Measurements from ENCODE around the gene BGN. TPM values are rescaled to one million over a fixed set of nuclear protein-coding genes. Genes with fewer than 3 reads are reported as not detected.

Gene BGN
- total RNA-seq, 1 experiment from 2014 or later, result 2.9 TPM

GRCh38 chrX:153525451-153525850, 30.7 kb downstream of the BGN start:
- Histone ChIP-seq H3K36me3 (ENCODE audit: control insufficient read depth, insufficient read depth, low read length) (no peaks in the 10 kb centered on the region), H3K27ac (ENCODE audit: low read length) (no peak overlapping the region), H3K4me3 (ENCODE audit: low read depth in 2 of 2, low read length in 2 of 2) (no peak overlapping the region), H3K4me1 (ENCODE audit: control insufficient read depth, insufficient read depth, low read length) (peaks cover 6% of the 10 kb centered on the region; the same call in 1 of the 2 replicates), H3K9me3 (ENCODE audit: control insufficient read depth, insufficient read depth, low read depth, low read length) (no peaks in the 10 kb centered on the region), H3K27me3 (ENCODE audit: control insufficient read depth, insufficient read depth, low read length) (no peaks in the 10 kb centered on the region)
- BruUV-seq (replicated peaks), result no TSS peak
- in situ Hi-C loops (cut with HindIII; ENCODE audit: low pct_unique_long_range_greater_than_20kb, low sequenced_read_pairs) (no loop called here), intact Hi-C loops (cut with micrococcal nuclease; ENCODE audit: unreplicated experiment) (no loop called here)
- ATAC-seq (no peak), DNase-seq (ENCODE audit: low read depth, low spot score) (no peak)
- TF ChIP-seq REST (IDR thresholded peaks at IDR 0.05; ENCODE audit: insufficient read depth in 1 of 2, low read depth in 2 of 2, low read length in 1 of 2), result no peak
- no peak for TF ChIP-seq CTCF (IDR thresholded peaks at IDR 0.05)
- no peak for TF ChIP-seq SIN3A (IDR thresholded peaks at IDR 0.05; ENCODE audit: borderline replicate concordance, insufficient read depth, low read depth, low read length)
- no peak for TF ChIP-seq TCF7L2 (IDR thresholded peaks at IDR 0.05; ENCODE audit: low read depth, low read length)
- TF ChIP-seq POLR2AphosphoS5 (IDR thresholded peaks at IDR 0.05; ENCODE audit: low read depth, low read length), result no peak
- CTCF ChIA-PET, result no interaction called here
- POLR2A ChIA-PET, result no interaction called here

GRCh38 chrX:153526042-153526441, 31.3 kb downstream of the BGN start:
- in situ Hi-C loops (cut with HindIII; ENCODE audit: low pct_unique_long_range_greater_than_20kb, low sequenced_read_pairs), result no loop called here
- Histone ChIP-seq H3K4me1 (ENCODE audit: control insufficient read depth, insufficient read depth, low read length) (peaks cover 2% of the 10 kb centered on the region; the same call in 1 of the 2 replicates), H3K36me3 (ENCODE audit: control insufficient read depth, insufficient read depth, low read length) (no peaks in the 10 kb centered on the region), H3K9me3 (ENCODE audit: control insufficient read depth, insufficient read depth, low read depth, low read length) (no peaks in the 10 kb centered on the region), H3K27me3 (ENCODE audit: control insufficient read depth, insufficient read depth, low read length) (no peaks in the 10 kb centered on the region), H3K4me3 (ENCODE audit: low read depth in 2 of 2, low read length in 2 of 2) (no peak overlapping the region), H3K27ac (ENCODE audit: low read length) (no peak overlapping the region)
- ATAC-seq (no peak), DNase-seq (ENCODE audit: low read depth, low spot score) (no peak)
- POLR2A ChIA-PET, result no interaction called here
- intact Hi-C loops (cut with micrococcal nuclease; ENCODE audit: unreplicated experiment), result no loop called here
- CTCF ChIA-PET, result no interaction called here
- TF ChIP-seq POLR2AphosphoS5 (IDR thresholded peaks at IDR 0.05; ENCODE audit: low read depth, low read length) (no peak), REST (IDR thresholded peaks at IDR 0.05; ENCODE audit: insufficient read depth in 1 of 2, low read depth in 2 of 2, low read length in 1 of 2) (no peak), SIN3A (IDR thresholded peaks at IDR 0.05; ENCODE audit: borderline replicate concordance, insufficient read depth, low read depth, low read length) (no peak), CTCF (IDR thresholded peaks at IDR 0.05) (no peak)
- no TSS peak for BruUV-seq (replicated peaks)

Data from Panc1 (cell line).